Esophagus squamous epithelium (tissue), 4 donors: Measurements from ENCODE around the gene CNTD1.

ENCODE experiments used
- POLR2A ChIP-seq, 4 donors: fragments of 450-650 bp; IDR thresholded peaks; one replicate each; pipeline ENCODE4 v1.6.1; 2017; ENCODE audit warnings: antibody characterized with exemption in 4 of 4, mild to moderate bottlenecking in 4 of 4, moderate library complexity in 3 of 4
- TF ChIP-seq, protein P1 (sequence below), 6 experiments: fragments of 450-650 bp in 4 of 6; fragments of 200-600 bp in 2 of 6; sonication (generic) in 2 of 6; IDR thresholded peaks; one replicate each; pipeline ENCODE4 v1.5.1; 2016 to 2019; ENCODE audit warnings: antibody characterized with exemption in 6 of 6, mild to moderate bottlenecking in 4 of 6, moderate library complexity in 4 of 6

DNA sequence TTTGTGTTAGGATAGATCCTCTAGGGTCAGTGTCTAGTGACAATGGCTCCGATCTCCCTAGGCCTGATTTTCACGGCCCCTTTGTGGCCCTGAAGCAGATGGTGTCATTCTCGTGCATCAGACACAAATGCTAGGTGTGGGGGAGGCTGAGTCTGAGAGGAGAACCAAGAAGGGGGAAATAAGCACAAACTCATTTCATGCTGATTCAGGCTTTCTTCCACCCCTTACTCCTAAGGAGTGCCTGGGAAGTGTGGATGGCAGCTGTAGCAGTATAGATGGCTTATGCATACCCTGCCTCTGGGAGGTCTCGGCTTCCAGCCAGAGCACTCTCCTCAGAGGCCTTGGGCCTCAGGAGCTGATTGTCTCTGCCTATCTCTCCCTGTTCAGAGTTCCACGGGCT, 20.1 kb upstream of the CNTD1 start:
- TF ChIP-seq POLR2A (IDR thresholded peaks at IDR 0.05): no peak
- TF ChIP-seq, protein P1, sequence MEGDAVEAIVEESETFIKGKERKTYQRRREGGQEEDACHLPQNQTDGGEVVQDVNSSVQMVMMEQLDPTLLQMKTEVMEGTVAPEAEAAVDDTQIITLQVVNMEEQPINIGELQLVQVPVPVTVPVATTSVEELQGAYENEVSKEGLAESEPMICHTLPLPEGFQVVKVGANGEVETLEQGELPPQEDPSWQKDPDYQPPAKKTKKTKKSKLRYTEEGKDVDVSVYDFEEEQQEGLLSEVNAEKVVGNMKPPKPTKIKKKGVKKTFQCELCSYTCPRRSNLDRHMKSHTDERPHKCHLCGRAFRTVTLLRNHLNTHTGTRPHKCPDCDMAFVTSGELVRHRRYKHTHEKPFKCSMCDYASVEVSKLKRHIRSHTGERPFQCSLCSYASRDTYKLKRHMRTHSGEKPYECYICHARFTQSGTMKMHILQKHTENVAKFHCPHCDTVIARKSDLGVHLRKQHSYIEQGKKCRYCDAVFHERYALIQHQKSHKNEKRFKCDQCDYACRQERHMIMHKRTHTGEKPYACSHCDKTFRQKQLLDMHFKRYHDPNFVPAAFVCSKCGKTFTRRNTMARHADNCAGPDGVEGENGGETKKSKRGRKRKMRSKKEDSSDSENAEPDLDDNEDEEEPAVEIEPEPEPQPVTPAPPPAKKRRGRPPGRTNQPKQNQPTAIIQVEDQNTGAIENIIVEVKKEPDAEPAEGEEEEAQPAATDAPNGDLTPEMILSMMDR (IDR thresholded peaks at IDR 0.05): no peak
